Neural progenitor cell (in vitro differentiated cells): Measurements from ENCODE around the gene FBXW4.

Experiments used
- EZH2 ChIP-seq: fragments of 200-600 bp; sonication (generic); IDR thresholded peaks from 2 replicates; pipeline ENCODE4 v1.6.1; 2017; ENCODE audit warnings: antibody characterized with exemption, mild to moderate bottlenecking, moderate library complexity
- TF ChIP-seq, protein P1 (sequence below): fragments of 200-600 bp; sonication (generic); IDR thresholded peaks from 2 replicates; pipeline ENCODE4 v1.5.1; 2017; ENCODE audit warnings: antibody characterized with exemption, mild to moderate bottlenecking

- TF ChIP-seq, protein P1, sequence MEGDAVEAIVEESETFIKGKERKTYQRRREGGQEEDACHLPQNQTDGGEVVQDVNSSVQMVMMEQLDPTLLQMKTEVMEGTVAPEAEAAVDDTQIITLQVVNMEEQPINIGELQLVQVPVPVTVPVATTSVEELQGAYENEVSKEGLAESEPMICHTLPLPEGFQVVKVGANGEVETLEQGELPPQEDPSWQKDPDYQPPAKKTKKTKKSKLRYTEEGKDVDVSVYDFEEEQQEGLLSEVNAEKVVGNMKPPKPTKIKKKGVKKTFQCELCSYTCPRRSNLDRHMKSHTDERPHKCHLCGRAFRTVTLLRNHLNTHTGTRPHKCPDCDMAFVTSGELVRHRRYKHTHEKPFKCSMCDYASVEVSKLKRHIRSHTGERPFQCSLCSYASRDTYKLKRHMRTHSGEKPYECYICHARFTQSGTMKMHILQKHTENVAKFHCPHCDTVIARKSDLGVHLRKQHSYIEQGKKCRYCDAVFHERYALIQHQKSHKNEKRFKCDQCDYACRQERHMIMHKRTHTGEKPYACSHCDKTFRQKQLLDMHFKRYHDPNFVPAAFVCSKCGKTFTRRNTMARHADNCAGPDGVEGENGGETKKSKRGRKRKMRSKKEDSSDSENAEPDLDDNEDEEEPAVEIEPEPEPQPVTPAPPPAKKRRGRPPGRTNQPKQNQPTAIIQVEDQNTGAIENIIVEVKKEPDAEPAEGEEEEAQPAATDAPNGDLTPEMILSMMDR, result no peak
- TF ChIP-seq EZH2, result no peak
Measured at GRCh38 chr10:101623528-101623927, 71.4 kb downstream of the FBXW4 start.
